Rectal smooth muscle tissue (tissue), 1 donor: ENCODE measurements around the gene UBQLNL.

ENCODE experiments used
- H3K27ac ChIP-seq: one replicate; pipeline ENCODE4 v1.7.0; 2013; ENCODE audit warnings: low read depth, low read length, inconsistent platforms
- H3K27me3 ChIP-seq: one replicate; pipeline ENCODE4 v1.7.0; 2013; ENCODE audit warnings: low read length; ENCODE audit not compliant: control insufficient read depth, insufficient read depth
- H3K36me3 ChIP-seq: one replicate; pipeline ENCODE4 v1.7.0; 2013; ENCODE audit warnings: low read length; ENCODE audit not compliant: control insufficient read depth, insufficient read depth
- H3K4me1 ChIP-seq: one replicate; pipeline ENCODE4 v1.7.0; 2013; ENCODE audit warnings: low read length; ENCODE audit not compliant: control insufficient read depth, insufficient read depth
- H3K4me3 ChIP-seq: one replicate; pipeline ENCODE4 v1.7.0; 2013; ENCODE audit warnings: low read length
- H3K9ac ChIP-seq: one replicate; pipeline ENCODE4 v1.7.0; 2013; ENCODE audit warnings: low read length

The UBQLNL gene

GRCh38 chr11:5531053-5531831 is 14.7 kb upstream of the UBQLNL start:
- no peak overlapping the region for H3K27ac ChIP-seq
- no peaks in the 10 kb centered on the region for H3K36me3 ChIP-seq
- no peak overlapping the region for H3K9ac ChIP-seq
- no peaks in the 10 kb centered on the region for H3K4me1 ChIP-seq
- H3K27me3 ChIP-seq, result no peaks in the 10 kb centered on the region
- H3K4me3 ChIP-seq, result no peak overlapping the region

GRCh38 chr11:5528495-5528894 is 12.0 kb upstream of the UBQLNL start:
- Histone ChIP-seq H3K36me3 (no peaks in the 10 kb centered on the region), H3K4me1 (no peaks in the 10 kb centered on the region), H3K4me3 (no peak overlapping the region), H3K9ac (no peak overlapping the region), H3K27me3 (no peaks in the 10 kb centered on the region), H3K27ac (no peak overlapping the region)

DNA sequence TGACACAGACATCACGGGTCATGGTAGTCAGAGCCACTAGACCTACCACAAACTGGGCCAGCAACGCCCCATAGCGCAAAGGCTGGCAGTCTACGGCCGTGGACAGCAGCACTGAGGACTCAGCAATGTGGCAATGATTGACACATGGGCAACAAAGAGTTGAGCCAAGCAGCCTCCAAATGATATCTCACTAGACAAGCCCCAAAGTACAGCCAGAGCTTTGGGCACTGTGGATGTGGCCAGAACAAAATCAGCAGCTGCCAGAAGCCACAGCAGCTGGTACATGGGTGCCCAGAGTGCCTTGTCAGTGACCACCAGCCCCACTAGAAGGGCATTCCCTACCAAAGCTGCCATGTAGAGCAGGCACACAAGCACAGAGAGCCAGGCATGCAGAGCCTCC is 11.2 kb upstream of the UBQLNL start:
- Histone ChIP-seq H3K36me3 (no peaks in the 10 kb centered on the region), H3K4me1 (no peaks in the 10 kb centered on the region), H3K27ac (no peak overlapping the region), H3K9ac (no peak overlapping the region), H3K27me3 (no peaks in the 10 kb centered on the region), H3K4me3 (no peak overlapping the region)

DNA sequence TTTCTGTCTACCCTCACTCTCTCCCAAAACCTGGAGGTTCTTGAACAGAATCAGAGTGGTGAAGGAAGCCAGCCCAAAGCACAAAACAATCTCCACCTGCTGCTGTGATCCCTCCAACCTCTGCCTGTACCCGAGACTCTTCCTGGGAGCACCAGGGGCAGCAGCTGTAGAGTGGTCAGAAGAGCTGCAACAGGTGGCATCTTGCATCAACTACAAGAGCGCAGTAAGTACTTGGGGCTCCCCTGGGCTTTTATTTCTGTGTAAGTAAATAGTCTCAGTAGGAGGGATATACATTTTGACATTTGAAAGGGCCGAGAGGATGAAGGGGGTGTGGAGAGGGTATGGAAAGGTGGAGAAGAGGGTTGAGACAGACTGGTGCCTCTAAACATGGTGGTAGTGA is 8.3 kb upstream of the UBQLNL start:
- H3K27me3 ChIP-seq, result no peaks in the 10 kb centered on the region
- no peaks in the 10 kb centered on the region for H3K4me1 ChIP-seq
- H3K4me3 ChIP-seq, result no peak overlapping the region
- no peak overlapping the region for H3K27ac ChIP-seq
- no peaks in the 10 kb centered on the region for H3K36me3 ChIP-seq
- H3K9ac ChIP-seq, result no peak overlapping the region

DNA sequence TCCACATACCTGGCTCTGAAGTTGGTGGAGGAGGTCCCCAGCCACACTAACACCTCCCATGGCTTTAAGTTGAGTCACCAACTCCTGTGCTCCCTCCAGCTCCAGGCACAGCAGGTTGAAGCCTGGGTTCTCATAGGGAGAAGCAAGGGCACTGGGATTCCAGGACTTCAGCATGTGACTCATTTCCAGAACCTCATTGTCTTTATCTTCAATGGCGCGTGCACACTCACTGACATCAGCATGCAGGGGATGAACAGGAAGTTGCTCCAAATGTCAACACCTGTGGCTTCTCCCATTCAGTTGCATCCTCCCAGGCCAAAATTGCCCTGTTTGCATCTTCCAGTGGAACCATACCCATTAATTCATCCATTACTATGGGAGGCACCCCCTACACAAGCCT is 5.8 kb upstream of the UBQLNL start:
- Histone ChIP-seq H3K4me1 (no peaks in the 10 kb centered on the region), H3K27ac (no peak overlapping the region), H3K36me3 (no peaks in the 10 kb centered on the region), H3K9ac (no peak overlapping the region), H3K27me3 (no peaks in the 10 kb centered on the region), H3K4me3 (no peak overlapping the region)

GRCh38 chr11:5521540-5521939 is 5.0 kb upstream of the UBQLNL start:
- Histone ChIP-seq H3K9ac (no peak overlapping the region), H3K4me3 (no peak overlapping the region), H3K27me3 (no peaks in the 10 kb centered on the region), H3K4me1 (no peaks in the 10 kb centered on the region), H3K36me3 (no peaks in the 10 kb centered on the region), H3K27ac (no peak overlapping the region)

- Histone ChIP-seq H3K9ac (no peak overlapping the region), H3K36me3 (no peaks in the 10 kb centered on the region), H3K4me3 (no peak overlapping the region), H3K4me1 (no peaks in the 10 kb centered on the region), H3K27me3 (no peaks in the 10 kb centered on the region), H3K27ac (no peak overlapping the region)
These were observed 1.7 kb downstream of the UBQLNL start for GRCh38 chr11:5514841-5515240.

DNA sequence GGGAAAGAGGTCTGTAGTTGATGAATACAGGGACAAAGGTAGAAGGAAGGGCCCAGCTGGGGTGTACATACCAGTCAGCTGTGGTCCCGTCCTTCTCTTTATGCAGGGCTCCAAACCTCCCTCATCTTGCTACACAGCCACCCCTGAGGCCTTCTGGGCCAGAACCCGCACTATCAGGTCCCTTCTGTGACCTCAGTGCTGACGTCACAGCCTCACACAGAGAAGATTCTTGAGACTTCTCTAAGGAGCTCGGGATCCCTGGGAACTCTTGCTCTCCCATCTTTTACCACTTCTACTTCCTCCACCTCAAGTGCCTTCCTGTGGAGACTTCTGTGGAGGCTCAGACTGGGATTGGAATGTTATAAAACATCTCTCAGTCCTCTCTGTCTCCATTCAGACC is 6.7 kb downstream of the UBQLNL start, which contains the start of gene UBQLN3:
Gene UBQLN3, minus strand, starts transcription at position 155 of the 400 bp plus-strand sequence. CDS start 399 bp downstream, outside the sequence.
- Histone ChIP-seq H3K27ac (no peak within 1 kb of the TSS), H3K9ac (no peak within 1 kb of the TSS), H3K36me3 (no peaks in the 10 kb centered on the region), H3K4me3 (no peak within 1 kb of the TSS), H3K27me3 (no peaks in the 10 kb centered on the region), H3K4me1 (no peaks in the 10 kb centered on the region)

DNA sequence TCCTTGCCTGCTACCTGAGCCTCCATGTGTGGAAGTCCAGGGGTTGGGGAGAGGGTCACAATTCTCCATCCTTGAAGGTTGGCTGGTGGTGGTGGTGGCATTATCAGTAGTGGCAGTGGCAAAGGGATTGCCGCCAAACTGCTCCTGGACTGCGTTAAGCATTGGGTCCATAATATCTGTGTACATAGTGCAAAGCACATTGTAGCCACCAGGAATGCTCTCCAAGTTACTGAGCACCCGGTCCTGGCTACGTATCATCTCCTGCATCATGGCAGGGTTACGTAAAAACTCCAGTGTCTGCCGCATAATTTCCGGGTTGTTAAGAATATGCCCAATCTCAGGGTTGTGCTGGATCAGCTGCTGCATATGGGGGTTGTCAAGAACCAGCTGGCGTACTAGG is 7.9 kb downstream of the UBQLNL start:
- H3K36me3 ChIP-seq, result no peaks in the 10 kb centered on the region
- H3K27ac ChIP-seq, result no peak overlapping the region
- H3K27me3 ChIP-seq, result no peaks in the 10 kb centered on the region
- H3K4me3 ChIP-seq, result no peak overlapping the region
- no peak overlapping the region for H3K9ac ChIP-seq
- no peaks in the 10 kb centered on the region for H3K4me1 ChIP-seq

DNA sequence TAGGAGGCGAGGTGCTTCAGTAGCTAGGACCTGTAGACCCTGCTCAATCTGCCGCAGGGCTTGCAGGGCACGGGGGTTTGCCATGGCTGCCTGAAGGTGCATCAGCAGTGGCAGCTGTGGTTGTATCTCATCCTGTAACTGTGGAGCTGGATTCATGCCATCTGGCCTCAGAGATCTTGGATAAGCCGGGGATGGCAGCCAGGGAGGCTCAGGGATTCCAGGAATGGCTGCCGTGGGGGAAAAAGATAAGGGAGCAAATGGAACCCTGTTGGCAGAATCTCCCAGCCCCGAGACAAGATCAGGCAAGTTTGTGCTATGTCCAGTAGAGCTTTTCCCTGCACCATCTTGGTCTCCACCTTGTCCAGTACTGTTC is 8.6 kb downstream of the UBQLNL start:
- Histone ChIP-seq H3K27me3 (no peaks in the 10 kb centered on the region), H3K4me1 (no peaks in the 10 kb centered on the region), H3K27ac (no peak overlapping the region), H3K4me3 (no peak overlapping the region), H3K9ac (no peak overlapping the region), H3K36me3 (no peaks in the 10 kb centered on the region)

DNA sequence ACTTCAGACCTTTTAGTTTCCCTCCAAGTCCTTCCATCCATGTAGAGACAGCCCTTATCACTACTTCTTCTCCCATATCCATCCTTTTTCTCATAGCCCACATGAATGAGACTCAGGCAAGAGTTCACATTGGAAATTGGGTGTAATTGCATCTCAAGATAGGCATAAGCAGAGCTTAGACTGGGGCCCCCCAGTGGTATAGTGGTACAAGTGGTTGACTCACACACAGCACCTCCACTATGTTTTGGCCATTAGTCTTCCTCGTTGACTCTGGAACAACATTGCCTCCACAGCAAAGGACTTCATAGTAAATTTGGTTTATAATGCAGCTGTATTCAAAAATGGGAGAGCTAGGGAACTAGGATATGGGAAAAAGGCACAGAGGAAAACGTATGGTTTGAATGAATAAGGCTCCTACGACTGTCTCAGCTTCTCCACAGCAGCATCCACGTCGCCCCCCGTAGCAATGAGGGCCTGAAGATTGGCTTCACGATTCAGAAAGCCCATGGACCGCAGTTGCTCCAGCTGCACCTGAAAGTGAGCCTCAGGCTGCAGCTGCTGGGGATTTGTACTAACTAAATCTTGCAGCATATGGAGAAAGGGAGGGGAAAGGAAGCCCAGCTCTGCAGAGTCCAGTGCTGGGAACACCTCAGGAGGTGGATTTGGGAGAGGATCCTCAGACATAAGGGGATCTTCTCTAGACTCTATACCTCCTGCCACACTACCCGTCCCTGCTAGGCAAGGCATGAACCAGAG is 9.1 kb downstream of the UBQLNL start:
- no peaks in the 10 kb centered on the region for H3K36me3 ChIP-seq
- no peak overlapping the region for H3K9ac ChIP-seq
- no peaks in the 10 kb centered on the region for H3K4me1 ChIP-seq

GRCh38 chr11:5505363-5506048 is 11.0 kb downstream of the UBQLNL start:
- no peak overlapping the region for H3K27ac ChIP-seq
- H3K36me3 ChIP-seq, result no peaks in the 10 kb centered on the region
- no peaks in the 10 kb centered on the region for H3K4me1 ChIP-seq
- no peak overlapping the region for H3K9ac ChIP-seq
- H3K4me3 ChIP-seq, result no peak overlapping the region
- no peaks in the 10 kb centered on the region for H3K27me3 ChIP-seq

More for the DNA sequence above, 9.1 kb downstream of the UBQLNL start:
- Histone ChIP-seq H3K27me3 (no peaks in the 10 kb centered on the region), H3K4me3 (no peak overlapping the region), H3K27ac (no peak overlapping the region)
